Suprapubic skin (tissue), 4 donors: ENCODE data around the gene FBXL19. TPM values are rescaled to one million over a fixed set of nuclear protein-coding genes. Genes with fewer than 3 reads are reported as not detected.

ENCODE experiments used
- DNase-seq, 2 donors: peaks; one replicate each; pipeline ENCODE4 v3.0.0-alpha.2; 2019; ENCODE audit warnings: low spot score in 2 of 2
- H3K27ac ChIP-seq: fragments of 200-600 bp; sonication (generic); one replicate; pipeline ENCODE4 v1.5.1; 2019
- H3K27me3 ChIP-seq: fragments of 200-600 bp; sonication (generic); one replicate; pipeline ENCODE4 v1.5.1; 2019
- H3K36me3 ChIP-seq: fragments of 200-600 bp; sonication (generic); one replicate; pipeline ENCODE4 v1.5.1; 2019
- H3K4me1 ChIP-seq: fragments of 200-600 bp; sonication (generic); one replicate; pipeline ENCODE4 v1.5.1; 2019
- H3K4me3 ChIP-seq: fragments of 200-600 bp; sonication (generic); one replicate; pipeline ENCODE4 v1.5.1; 2019; ENCODE audit warnings: mild to moderate bottlenecking
- H3K9me3 ChIP-seq: fragments of 200-600 bp; sonication (generic); one replicate; pipeline ENCODE4 v1.5.1; 2019
- EP300 ChIP-seq: sonication (generic); formaldehyde crosslinking; IDR thresholded peaks from one replicate; pipeline ENCODE4 v1.6.1; 2017; ENCODE audit warnings: antibody characterized with exemption
- POLR2A ChIP-seq, 2 donors: fragments of 450-650 bp; IDR thresholded peaks; one replicate each; pipeline ENCODE4 v1.6.1; 2017; ENCODE audit warnings: antibody characterized with exemption in 2 of 2, mild to moderate bottlenecking in 2 of 2, moderate library complexity in 2 of 2
- POLR2AphosphoS5 ChIP-seq, 3 donors: sonication (generic); formaldehyde crosslinking; IDR thresholded peaks; one replicate each; pipeline ENCODE4 v1.6.1; 2017; ENCODE audit warnings: antibody characterized with exemption in 3 of 3
- WGBS: methylation state at CpG from one replicate; pipeline ENCODE4 v1.1.5; 2018; 5-methylcytosine and 5-hydroxymethylcytosine counted together
- total RNA-seq, 4 donors: library from RNA; depleted of rRNA; stranded (reverse); fragments of >200 nt; gene quantifications; one replicate each; pipeline ENCODE4 v1.1.0, GENCODE V29; 2016
- TF ChIP-seq, protein P1 (sequence below), 2 donors: fragments of 200-600 bp in 1 of 2; fragments of 450-650 bp in 1 of 2; sonication (generic) in 1 of 2; IDR thresholded peaks; one replicate each; pipeline ENCODE4 v1.5.1; 2016 to 2019; ENCODE audit warnings: antibody characterized with exemption in 2 of 2, mild to moderate bottlenecking in 1 of 2, moderate library complexity in 1 of 2

Gene FBXL19
- total RNA-seq, 4 donors from 2014 or later = 21.7 to 28.7 (median 24.5) TPM

DNA sequence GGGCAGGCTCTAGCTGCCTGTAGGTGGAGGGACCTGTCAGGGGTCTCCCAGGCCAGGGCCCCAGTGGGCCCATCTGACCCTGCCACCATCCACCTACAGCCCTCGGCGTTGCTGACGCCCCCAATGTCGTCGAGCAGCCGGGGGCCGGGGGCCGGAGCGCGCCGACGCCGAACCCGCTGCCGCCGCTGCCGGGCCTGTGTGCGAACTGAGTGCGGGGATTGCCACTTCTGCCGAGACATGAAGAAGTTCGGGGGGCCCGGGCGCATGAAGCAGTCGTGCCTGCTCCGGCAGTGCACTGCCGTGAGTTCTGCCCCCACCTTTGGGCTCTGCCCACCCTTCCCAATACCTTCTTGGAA lies 2.2 kb downstream of the FBXL19 start:
- H3K36me3 ChIP-seq = peaks cover 20% of the 10 kb centered on the region
- no peaks in the 10 kb centered on the region for H3K9me3 ChIP-seq
- 84% methylated on average over 6 of the region's 26 CpGs for WGBS
- no peak overlapping the region for H3K27ac ChIP-seq
- no peak overlapping the region for H3K4me3 ChIP-seq
- TF ChIP-seq POLR2AphosphoS5 (IDR thresholded peaks at IDR 0.05) (no peak), EP300 (no peak), POLR2A (IDR thresholded peaks at IDR 0.05) (no peak)
- TF ChIP-seq, protein P1, sequence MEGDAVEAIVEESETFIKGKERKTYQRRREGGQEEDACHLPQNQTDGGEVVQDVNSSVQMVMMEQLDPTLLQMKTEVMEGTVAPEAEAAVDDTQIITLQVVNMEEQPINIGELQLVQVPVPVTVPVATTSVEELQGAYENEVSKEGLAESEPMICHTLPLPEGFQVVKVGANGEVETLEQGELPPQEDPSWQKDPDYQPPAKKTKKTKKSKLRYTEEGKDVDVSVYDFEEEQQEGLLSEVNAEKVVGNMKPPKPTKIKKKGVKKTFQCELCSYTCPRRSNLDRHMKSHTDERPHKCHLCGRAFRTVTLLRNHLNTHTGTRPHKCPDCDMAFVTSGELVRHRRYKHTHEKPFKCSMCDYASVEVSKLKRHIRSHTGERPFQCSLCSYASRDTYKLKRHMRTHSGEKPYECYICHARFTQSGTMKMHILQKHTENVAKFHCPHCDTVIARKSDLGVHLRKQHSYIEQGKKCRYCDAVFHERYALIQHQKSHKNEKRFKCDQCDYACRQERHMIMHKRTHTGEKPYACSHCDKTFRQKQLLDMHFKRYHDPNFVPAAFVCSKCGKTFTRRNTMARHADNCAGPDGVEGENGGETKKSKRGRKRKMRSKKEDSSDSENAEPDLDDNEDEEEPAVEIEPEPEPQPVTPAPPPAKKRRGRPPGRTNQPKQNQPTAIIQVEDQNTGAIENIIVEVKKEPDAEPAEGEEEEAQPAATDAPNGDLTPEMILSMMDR (IDR thresholded peaks at IDR 0.05) = no peak
- H3K4me1 ChIP-seq = peaks cover 42% of the 10 kb centered on the region
- no peaks in the 10 kb centered on the region for H3K27me3 ChIP-seq
- DNase-seq = no peak

GRCh38 chr16:30925995-30926811 lies 2.8 kb downstream of the FBXL19 start:
- H3K36me3 ChIP-seq = peaks cover 26% of the 10 kb centered on the region
- H3K27ac ChIP-seq = no peak overlapping the region
- H3K9me3 ChIP-seq = no peaks in the 10 kb centered on the region
- WGBS = 75% methylated on average over 10 of the region's 10 CpGs
- TF ChIP-seq EP300 (no peak), POLR2AphosphoS5 (IDR thresholded peaks at IDR 0.05) (no peak), POLR2A (IDR thresholded peaks at IDR 0.05) (no peak)
- TF ChIP-seq, protein P1 (IDR thresholded peaks at IDR 0.05) = no peak
- no peak overlapping the region for H3K4me3 ChIP-seq
- H3K27me3 ChIP-seq = no peaks in the 10 kb centered on the region
- H3K4me1 ChIP-seq = peaks cover 42% of the 10 kb centered on the region
- DNase-seq = no peak

DNA sequence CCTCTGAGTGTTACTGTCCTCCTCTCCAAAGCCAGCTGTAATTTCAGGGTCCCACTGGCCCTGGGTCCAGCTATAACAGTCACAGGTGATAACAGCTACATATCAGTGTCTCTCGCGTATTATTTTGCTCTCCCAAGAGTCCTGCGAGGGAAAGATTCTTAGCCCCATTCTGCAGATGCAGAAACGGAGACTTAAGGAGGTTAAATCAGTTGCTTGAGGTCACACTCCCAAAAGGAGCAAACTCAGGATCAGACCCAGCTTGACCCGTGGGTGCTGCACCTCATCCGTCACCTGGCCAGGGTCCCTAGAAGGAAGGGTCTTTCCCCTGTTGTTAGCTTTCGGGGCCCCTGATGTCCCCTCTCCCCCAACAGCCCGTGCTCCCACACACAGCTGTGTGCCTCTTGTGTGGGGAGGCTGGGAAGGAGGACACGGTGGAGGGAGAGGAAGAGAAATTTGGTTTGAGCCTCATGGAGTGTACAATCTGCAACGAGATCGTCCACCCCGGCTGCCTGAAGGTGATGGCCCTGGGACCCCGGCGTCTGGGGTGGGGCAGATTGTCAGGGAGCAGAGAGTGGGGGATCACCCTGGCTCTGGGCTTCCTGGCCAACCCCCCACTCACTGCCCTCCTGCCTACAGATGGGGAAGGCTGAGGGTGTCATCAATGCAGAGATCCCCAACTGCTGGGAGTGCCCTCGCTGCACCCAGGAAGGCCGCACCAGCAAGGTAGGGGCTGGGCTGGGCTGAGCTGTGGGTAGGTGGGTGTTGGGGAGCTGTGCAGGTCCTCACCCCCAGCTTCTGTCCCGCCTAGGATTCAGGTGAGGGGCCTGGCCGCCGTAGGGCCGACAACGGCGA lies 3.8 kb downstream of the FBXL19 start:
- peaks cover 34% of the 10 kb centered on the region for H3K4me1 ChIP-seq
- peak overlapping the region; percentile 4 for H3K27ac ChIP-seq
- TF ChIP-seq, protein P1 (IDR thresholded peaks at IDR 0.05) = no peak
- TF ChIP-seq EP300 (no peak), POLR2AphosphoS5 (IDR thresholded peaks at IDR 0.05) (no peak), POLR2A (IDR thresholded peaks at IDR 0.05) (no peak)

GRCh38 chr16:30927789-30928378 lies 4.5 kb downstream of the FBXL19 start:
- WGBS = 18% methylated on average over 10 of the region's 15 CpGs
- Histone ChIP-seq H3K4me3 (peak overlapping the region; percentile 28), H3K27ac (peak overlapping the region; percentile 4), H3K27me3 (no peaks in the 10 kb centered on the region), H3K36me3 (peaks cover 41% of the 10 kb centered on the region), H3K9me3 (no peaks in the 10 kb centered on the region), H3K4me1 (peaks cover 34% of the 10 kb centered on the region)
- TF ChIP-seq, protein P1 (IDR thresholded peaks at IDR 0.05) = no peak
- TF ChIP-seq POLR2AphosphoS5 (IDR thresholded peaks at IDR 0.05) (no peak), EP300 (no peak), POLR2A (IDR thresholded peaks at IDR 0.05) (no peak)
- peak in 1 of 2 donors; percentile 73 for DNase-seq

More for the DNA sequence above, 3.8 kb downstream of the FBXL19 start:
- Histone ChIP-seq H3K4me3 (peak overlapping the region; percentile 28), H3K36me3 (peaks cover 36% of the 10 kb centered on the region), H3K27me3 (no peaks in the 10 kb centered on the region), H3K9me3 (no peaks in the 10 kb centered on the region)
- WGBS = 95% methylated on average over 13 of the region's 22 CpGs
- DNase-seq = no peak
